Body of pancreas (tissue), 4 donors: ENCODE results near the gene FBXW8. TPM values are rescaled to one million over a fixed set of nuclear protein-coding genes. Genes with fewer than 3 reads are reported as not detected.

Experiments used
- ATAC-seq: fragments of 150-250 bp; one replicate; pipeline ENCODE4 v1.9.1; 2016
- DNase-seq, 4 donors: peaks; one replicate each; pipeline ENCODE4 v3.0.0-alpha.2; 2019
- H3K27ac ChIP-seq, 4 donors: fragments of 200-600 bp; sonication (generic); 1 replicate in 3 of 4; 2 replicates in 1 of 4; pipeline versions ENCODE4 v1.5.1 to v1.6.1; 2016 to 2019; ENCODE audit warnings: mild to moderate bottlenecking in 1 of 4, mixed read lengths in 1 of 4, moderate library complexity in 1 of 4
- H3K27me3 ChIP-seq, 2 donors: fragments of 200-600 bp; sonication (generic); one replicate each; pipeline ENCODE4 v1.6.0; 2016; ENCODE audit warnings: mild to moderate bottlenecking in 1 of 2
- H3K36me3 ChIP-seq, 2 donors: fragments of 200-600 bp; sonication (generic); replicated peaks in 1 of 2; 2 replicates each; pipeline ENCODE4 v1.5.1; 2016; ENCODE audit warnings: low read depth in 2 of 2; ENCODE audit not compliant: insufficient read depth in 1 of 2
- H3K4me1 ChIP-seq: fragments of 200-600 bp; sonication (generic); one replicate; pipeline ENCODE4 v1.6.0; 2016
- H3K4me3 ChIP-seq, 2 donors: fragments of 200-600 bp; sonication (generic); 1 replicate in 1 of 2; 2 replicates in 1 of 2; pipeline ENCODE4 v1.5.1; 2016 to 2019
- H3K9me3 ChIP-seq, 3 donors: fragments of 200-600 bp; sonication (generic); 1 replicate in 2 of 3; 2 replicates in 1 of 3; pipeline ENCODE4 v1.5.1; 2016
- POLR2A ChIP-seq, 3 donors: fragments of 450-650 bp; IDR thresholded peaks; one replicate each; pipeline ENCODE4 v1.6.1; 2016; ENCODE audit warnings: antibody characterized with exemption in 3 of 3, mild to moderate bottlenecking in 2 of 3
- WGBS, 2 donors: methylation state at CpG; one replicate each; pipeline ENCODE4 v1.1.5; 2017; 5-methylcytosine and 5-hydroxymethylcytosine counted together
- intact Hi-C: fragments of 100-400 bp; cut with DNase I; formaldehyde crosslinking; loops from one replicate; pipeline ENCODE4 v1.15.1; 2023
- total RNA-seq, 2 donors: library from RNA; depleted of rRNA; stranded (reverse); fragments of >200 nt; gene quantifications; one replicate each; pipeline ENCODE4 v1.1.0, GENCODE V29; 2016
- TF ChIP-seq, protein P1 (sequence below), 7 experiments: fragments of 450-650 bp in 4 of 7; fragments of 200-600 bp in 3 of 7; sonication (generic) in 3 of 7; IDR thresholded peaks; one replicate each; pipeline ENCODE4 v1.5.1; 2016 to 2019; ENCODE audit warnings: antibody characterized with exemption in 7 of 7

The FBXW8 gene
- total RNA-seq, 2 donors from 2014 or later, result 12.7 to 35.3 TPM

DNA sequence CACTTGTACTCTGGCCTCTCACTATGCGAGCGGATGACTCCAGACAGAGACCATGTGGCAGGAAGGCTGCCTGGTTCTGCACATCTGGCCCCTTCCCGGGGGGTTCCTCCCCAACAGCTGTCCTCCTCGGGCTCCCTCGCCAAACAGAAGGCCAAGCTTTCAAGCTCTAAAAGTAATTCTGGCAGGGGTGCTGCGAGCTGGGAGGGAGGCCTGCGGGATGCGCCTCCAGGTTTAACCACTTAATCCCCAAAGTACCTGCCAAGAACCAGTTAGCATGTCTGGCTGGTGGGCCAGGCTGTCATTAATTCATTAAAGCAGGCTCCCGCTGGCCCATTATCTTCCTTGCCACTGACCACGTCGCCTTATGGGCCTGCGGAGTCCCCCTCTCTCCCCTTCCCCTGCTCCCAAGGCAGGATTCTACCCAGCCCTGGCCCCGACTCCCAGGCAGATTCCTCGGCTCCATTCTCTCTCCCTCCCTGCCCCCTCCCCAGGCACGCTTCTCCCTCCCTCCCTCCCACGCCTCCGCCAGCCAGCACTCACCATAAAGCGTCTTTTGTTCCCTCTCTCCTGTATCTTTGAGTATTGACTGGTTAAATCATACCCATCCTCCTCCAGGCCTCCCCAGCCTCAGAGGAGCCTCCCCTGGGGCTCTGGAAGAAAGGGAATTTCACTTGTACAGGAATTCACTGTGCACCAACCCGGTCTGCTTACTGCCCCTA, 34.4 kb upstream of the FBXW8 start:
- DNase-seq, result no peak

DNA sequence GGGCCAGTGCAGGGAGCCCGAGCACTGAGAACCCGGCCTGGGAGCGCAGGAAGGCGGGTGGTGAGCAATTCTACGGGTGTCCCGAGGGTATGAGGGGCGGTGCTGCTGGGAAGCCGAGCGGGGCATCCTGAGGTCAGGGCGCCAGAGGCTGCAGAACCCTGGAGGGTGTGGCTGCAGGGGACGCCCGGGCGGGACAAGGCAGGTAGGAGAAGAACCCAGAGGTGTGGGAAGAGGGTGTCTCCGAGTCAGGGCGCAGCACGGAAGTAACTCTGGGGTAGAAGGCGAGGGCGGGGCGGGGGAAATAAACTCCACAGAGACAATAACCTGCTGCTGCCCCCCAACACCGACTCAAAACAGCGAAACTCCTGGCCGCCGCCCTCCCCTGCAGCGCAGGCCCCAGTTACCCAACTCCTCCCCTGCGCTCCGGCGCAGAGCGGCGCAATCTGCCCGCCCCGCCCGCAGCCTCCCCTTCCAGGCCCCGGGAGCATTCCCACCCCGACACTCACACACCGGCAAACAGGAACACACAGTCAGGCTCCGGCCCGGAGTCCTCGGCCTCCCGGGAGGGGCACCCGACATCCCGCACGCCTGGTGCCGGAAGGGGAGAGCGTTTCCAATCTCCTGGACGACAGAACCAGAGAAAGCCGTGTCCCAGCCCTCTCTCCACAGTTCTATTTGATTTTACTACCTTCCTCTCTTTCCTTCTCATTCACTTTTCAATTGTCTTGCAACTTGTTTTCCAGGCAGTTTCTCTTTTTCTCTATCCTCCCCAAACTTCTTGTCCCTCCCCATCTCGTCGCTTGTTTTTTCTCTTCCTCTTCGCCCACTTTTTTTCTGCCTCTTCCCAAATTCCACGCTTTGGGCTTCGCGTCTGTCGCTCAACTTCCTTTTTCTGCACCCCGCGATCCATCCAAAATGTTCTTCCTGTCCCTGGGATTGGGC, 31.9 kb upstream of the FBXW8 start:
- Histone ChIP-seq H3K27ac (no peak overlapping the region), H3K27me3 (peaks cover 0 to 48% of the 10 kb centered on the region in 2 donors), H3K4me1 (peaks cover 35% of the 10 kb centered on the region), H3K4me3 (no peak overlapping the region), H3K36me3 (no peaks in the 10 kb centered on the region), H3K9me3 (no peaks in the 10 kb centered on the region)
- 3 to 4% methylated on average over 50 to 55 of the region's 55 CpGs for WGBS, 2 donors
- intact Hi-C loops, result no loop called here
- no peak for TF ChIP-seq POLR2A (IDR thresholded peaks at IDR 0.05)
- TF ChIP-seq, protein P1, sequence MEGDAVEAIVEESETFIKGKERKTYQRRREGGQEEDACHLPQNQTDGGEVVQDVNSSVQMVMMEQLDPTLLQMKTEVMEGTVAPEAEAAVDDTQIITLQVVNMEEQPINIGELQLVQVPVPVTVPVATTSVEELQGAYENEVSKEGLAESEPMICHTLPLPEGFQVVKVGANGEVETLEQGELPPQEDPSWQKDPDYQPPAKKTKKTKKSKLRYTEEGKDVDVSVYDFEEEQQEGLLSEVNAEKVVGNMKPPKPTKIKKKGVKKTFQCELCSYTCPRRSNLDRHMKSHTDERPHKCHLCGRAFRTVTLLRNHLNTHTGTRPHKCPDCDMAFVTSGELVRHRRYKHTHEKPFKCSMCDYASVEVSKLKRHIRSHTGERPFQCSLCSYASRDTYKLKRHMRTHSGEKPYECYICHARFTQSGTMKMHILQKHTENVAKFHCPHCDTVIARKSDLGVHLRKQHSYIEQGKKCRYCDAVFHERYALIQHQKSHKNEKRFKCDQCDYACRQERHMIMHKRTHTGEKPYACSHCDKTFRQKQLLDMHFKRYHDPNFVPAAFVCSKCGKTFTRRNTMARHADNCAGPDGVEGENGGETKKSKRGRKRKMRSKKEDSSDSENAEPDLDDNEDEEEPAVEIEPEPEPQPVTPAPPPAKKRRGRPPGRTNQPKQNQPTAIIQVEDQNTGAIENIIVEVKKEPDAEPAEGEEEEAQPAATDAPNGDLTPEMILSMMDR (IDR thresholded peaks at IDR 0.05), result no peak
- ATAC-seq (no peak), DNase-seq (no peak)

More for the DNA sequence above, 34.4 kb upstream of the FBXW8 start:
- WGBS, 2 donors, result 10 to 12% methylated on average over 16 to 18 of the region's 19 CpGs
- H3K4me3 ChIP-seq, result no peak overlapping the region
- TF ChIP-seq, protein P1 (IDR thresholded peaks at IDR 0.05), result no peak
- no peak for TF ChIP-seq POLR2A (IDR thresholded peaks at IDR 0.05)
- no peaks in the 10 kb centered on the region for H3K9me3 ChIP-seq
- no peak overlapping the region for H3K27ac ChIP-seq
- intact Hi-C loops, result no loop called here
- peaks cover 27% of the 10 kb centered on the region for H3K4me1 ChIP-seq
- ATAC-seq, result no peak
- no peaks in the 10 kb centered on the region for H3K36me3 ChIP-seq
- peaks cover 0 to 42% of the 10 kb centered on the region in 2 donors for H3K27me3 ChIP-seq

DNA sequence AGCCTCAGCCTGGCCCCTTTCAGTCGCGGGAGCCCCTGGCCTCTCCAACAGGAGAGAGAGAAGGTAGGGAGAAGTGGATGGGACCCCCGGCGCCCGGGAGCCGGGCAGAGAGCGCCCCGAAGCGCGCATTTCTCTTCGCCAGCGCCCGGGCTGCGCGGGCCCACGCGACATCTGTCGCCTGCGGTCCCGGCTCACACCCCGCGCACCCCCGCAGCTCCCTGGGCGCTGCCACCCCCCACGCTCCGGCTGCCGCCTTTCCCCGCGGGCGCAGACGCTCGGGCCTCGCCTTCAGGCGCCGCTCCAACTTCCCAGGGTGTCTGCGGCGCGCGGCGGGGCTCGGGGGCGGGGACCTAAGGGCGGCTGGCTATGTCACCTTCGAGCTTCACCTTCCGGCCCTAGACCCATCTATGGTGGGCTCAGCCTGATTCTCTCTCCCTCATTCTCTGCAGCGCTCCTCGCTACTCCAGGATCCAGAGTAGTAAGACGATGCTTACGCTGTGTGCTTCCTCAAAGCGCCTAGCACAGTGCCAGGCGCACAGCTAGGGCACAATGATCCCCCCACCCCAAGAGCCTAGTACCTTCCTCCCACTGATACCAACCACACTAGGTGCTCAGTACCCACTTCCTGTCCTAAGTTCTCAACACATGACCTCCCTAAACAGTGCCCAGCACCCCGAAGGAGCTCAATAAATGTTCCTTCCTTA, 31.1 kb upstream of the FBXW8 start:
- no peak overlapping the region for H3K27ac ChIP-seq
- no peak for ATAC-seq
- no peaks in the 10 kb centered on the region for H3K36me3 ChIP-seq
- TF ChIP-seq POLR2A (IDR thresholded peaks at IDR 0.05), result no peak
- TF ChIP-seq, protein P1 (IDR thresholded peaks at IDR 0.05), result no peak
- WGBS, 2 donors, result 1 to 3% methylated on average over 25 to 52 of the region's 52 CpGs
- H3K9me3 ChIP-seq, result no peaks in the 10 kb centered on the region
- peaks cover 35% of the 10 kb centered on the region for H3K4me1 ChIP-seq
- no peak overlapping the region for H3K4me3 ChIP-seq
- intact Hi-C loops, result no loop called here
- DNase-seq, result no peak
- H3K27me3 ChIP-seq, result peaks cover 0 to 48% of the 10 kb centered on the region in 2 donors

DNA sequence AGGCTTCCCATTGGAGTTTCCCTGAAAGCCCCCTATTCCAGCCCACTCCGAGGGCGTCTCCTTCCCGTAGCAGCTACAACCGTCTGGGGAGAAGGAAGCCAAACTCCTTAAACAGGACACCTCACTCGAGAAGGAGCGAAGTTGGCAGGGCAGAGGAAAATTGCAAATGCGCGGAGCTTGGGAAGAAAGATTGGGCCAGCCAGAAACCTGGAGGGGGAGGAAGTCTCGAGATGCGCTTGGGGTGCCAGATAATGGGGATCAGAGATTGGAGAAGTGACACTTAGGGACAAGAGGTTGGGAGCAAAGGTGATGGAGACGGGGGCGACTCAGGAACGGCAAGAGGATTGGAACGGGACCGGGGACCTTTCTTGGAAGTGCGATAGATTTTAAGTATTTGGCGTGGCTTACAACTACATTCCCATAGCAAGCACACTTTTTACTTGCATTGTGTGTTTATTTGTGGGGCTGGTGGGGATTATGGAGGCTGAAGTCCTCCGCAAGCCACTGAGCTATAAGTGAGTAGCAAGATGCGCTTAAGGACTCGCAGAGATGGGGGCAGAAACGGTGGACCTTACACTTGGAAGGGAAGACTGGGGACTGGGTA, 30.4 kb upstream of the FBXW8 start:
- Histone ChIP-seq H3K36me3 (no peaks in the 10 kb centered on the region), H3K27me3 (peaks cover 0 to 48% of the 10 kb centered on the region in 2 donors), H3K4me1 (peaks cover 35% of the 10 kb centered on the region), H3K27ac (no peak overlapping the region), H3K4me3 (no peak overlapping the region), H3K9me3 (no peaks in the 10 kb centered on the region)
- 3 to 7% methylated on average over 20 to 21 of the region's 21 CpGs for WGBS, 2 donors
- no peak for TF ChIP-seq POLR2A (IDR thresholded peaks at IDR 0.05)
- TF ChIP-seq, protein P1 (IDR thresholded peaks at IDR 0.05), result no peak
- DNase-seq, result no peak
- no peak for ATAC-seq
- intact Hi-C loops, result no loop called here
